ENCODE results near the gene AMPH.

Gene AMPH

DNA sequence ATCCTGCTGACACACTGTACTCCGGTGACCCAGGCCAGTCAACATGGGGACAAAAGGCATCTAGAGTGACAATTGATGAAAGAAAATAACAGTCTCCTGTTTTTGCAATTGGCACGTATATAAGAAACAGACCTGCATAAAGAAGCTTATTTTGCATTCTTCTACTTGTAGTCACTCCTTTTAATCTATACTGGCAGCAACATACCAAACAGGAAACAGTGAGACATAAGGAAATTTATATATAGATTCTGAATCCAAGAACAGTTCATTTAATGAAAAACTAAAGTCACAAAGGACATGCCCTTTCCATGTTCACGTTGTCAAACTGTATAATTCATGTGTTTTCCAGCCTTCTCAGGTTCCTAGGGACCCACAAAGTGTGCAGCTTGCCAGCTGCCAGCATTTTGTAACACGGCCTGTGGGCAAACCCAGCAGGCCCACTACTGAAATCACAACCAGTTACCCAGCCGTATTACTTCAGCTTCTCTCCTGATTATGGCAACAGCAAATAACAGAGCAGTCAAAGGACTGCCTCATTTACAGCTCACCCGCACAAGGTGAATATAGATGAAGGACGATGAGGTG is 72.3 kb downstream of the AMPH start:
- H3K9ac ChIP-seq (ENCODE audit: low read length) = no peak overlapping the region
- H3K9me3 ChIP-seq (ENCODE audit: insufficient read depth, low read length) = no peaks in the 10 kb centered on the region
- no peaks in the 10 kb centered on the region for H3K79me2 ChIP-seq (ENCODE audit: insufficient read depth, low read length)
- TF ChIP-seq, protein P1, sequence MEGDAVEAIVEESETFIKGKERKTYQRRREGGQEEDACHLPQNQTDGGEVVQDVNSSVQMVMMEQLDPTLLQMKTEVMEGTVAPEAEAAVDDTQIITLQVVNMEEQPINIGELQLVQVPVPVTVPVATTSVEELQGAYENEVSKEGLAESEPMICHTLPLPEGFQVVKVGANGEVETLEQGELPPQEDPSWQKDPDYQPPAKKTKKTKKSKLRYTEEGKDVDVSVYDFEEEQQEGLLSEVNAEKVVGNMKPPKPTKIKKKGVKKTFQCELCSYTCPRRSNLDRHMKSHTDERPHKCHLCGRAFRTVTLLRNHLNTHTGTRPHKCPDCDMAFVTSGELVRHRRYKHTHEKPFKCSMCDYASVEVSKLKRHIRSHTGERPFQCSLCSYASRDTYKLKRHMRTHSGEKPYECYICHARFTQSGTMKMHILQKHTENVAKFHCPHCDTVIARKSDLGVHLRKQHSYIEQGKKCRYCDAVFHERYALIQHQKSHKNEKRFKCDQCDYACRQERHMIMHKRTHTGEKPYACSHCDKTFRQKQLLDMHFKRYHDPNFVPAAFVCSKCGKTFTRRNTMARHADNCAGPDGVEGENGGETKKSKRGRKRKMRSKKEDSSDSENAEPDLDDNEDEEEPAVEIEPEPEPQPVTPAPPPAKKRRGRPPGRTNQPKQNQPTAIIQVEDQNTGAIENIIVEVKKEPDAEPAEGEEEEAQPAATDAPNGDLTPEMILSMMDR (IDR thresholded peaks at IDR 0.05; ENCODE audit: insufficient read depth, low read length, poor library complexity, severe bottlenecking) = no peak
- no peak for TF ChIP-seq EZH2phosphoT487 (conservative IDR thresholded peaks at IDR 0.05; ENCODE audit: low read length)
- no peak overlapping the region for H3K27ac ChIP-seq (ENCODE audit: low read depth, low read length)
- H4K20me1 ChIP-seq (ENCODE audit: low read depth, low read length) = no peaks in the 10 kb centered on the region
- H3K9me2 ChIP-seq (replicated peaks; ENCODE audit: insufficient read depth, low read length) = no peaks in the 10 kb centered on the region
- H3K4me3 ChIP-seq (ENCODE audit: insufficient read depth, low read length, poor library complexity, severe bottlenecking) = no peak overlapping the region
- no peaks in the 10 kb centered on the region for H3K36me3 ChIP-seq (ENCODE audit: low read length)
- no peak overlapping the region for H2AFZ ChIP-seq (ENCODE audit: low read depth, low read length, severe bottlenecking)
- H3K4me2 ChIP-seq (ENCODE audit: low read depth, low read length, poor library complexity, severe bottlenecking) = no peak overlapping the region
- H3K27me3 ChIP-seq (ENCODE audit: low read length) = no peaks in the 10 kb centered on the region
- no peaks in the 10 kb centered on the region for H3F3A ChIP-seq (ENCODE audit: insufficient read depth)

DNA sequence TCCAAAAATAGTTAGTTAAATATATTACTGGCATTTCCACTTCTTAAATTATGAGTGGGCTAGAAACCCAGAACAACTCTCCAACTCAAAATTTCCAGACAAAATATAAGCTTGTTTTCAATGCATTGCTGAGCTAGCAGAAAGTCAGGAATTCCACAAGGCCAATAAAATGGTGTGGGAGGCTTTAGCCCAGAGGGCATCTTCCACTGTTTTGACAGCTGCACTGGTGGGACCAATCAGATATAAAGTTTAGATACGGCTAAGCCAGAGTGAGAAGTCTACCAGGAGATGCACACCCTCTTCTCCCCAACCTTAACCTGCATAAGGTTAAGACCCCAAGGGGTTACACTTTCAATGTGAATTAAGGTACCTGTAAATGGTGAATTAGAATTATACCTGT is 76.6 kb downstream of the AMPH start:
- H2AFZ ChIP-seq (ENCODE audit: low read depth, low read length, severe bottlenecking) = no peak overlapping the region
- TF ChIP-seq, protein P1 (IDR thresholded peaks at IDR 0.05; ENCODE audit: insufficient read depth, low read length, poor library complexity, severe bottlenecking) = no peak
- no peak for TF ChIP-seq EZH2phosphoT487 (conservative IDR thresholded peaks at IDR 0.05; ENCODE audit: low read length)
- H3K9me2 ChIP-seq (replicated peaks; ENCODE audit: insufficient read depth, low read length) = no peaks in the 10 kb centered on the region
- H3K9me3 ChIP-seq (ENCODE audit: insufficient read depth, low read length) = no peaks in the 10 kb centered on the region
- H3F3A ChIP-seq (ENCODE audit: insufficient read depth) = no peaks in the 10 kb centered on the region
- H3K4me3 ChIP-seq (ENCODE audit: insufficient read depth, low read length, poor library complexity, severe bottlenecking) = no peak overlapping the region
- H4K20me1 ChIP-seq (ENCODE audit: low read depth, low read length) = no peaks in the 10 kb centered on the region
- no peak overlapping the region for H3K4me2 ChIP-seq (ENCODE audit: low read depth, low read length, poor library complexity, severe bottlenecking)
- H3K27ac ChIP-seq (ENCODE audit: low read depth, low read length) = no peak overlapping the region
- H3K79me2 ChIP-seq (ENCODE audit: insufficient read depth, low read length) = no peaks in the 10 kb centered on the region
- H3K9ac ChIP-seq (ENCODE audit: low read length) = no peak overlapping the region
- H3K27me3 ChIP-seq (ENCODE audit: low read length) = no peaks in the 10 kb centered on the region
- no peaks in the 10 kb centered on the region for H3K36me3 ChIP-seq (ENCODE audit: low read length)

DNA sequence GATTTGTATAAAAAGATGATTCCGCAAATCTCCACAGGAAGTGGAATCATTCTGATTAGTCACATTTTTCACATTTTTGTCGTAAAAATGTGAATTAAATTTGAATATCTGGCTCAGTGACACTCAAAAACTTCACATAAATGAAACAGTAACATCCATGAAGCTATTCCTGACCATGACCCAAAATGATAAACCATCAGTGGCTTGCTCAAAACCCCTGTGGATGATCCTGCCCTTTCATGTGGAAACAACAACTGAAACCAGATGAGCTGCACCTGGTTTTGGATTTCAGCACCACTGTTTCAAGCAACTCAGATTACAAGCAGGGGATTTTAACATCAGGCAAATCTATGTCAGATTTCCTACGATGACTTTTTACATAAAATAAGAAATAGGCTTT is 80.3 kb downstream of the AMPH start:
- no peaks in the 10 kb centered on the region for H3K27me3 ChIP-seq (ENCODE audit: low read length)
- TF ChIP-seq EZH2phosphoT487 (conservative IDR thresholded peaks at IDR 0.05; ENCODE audit: low read length) = no peak
- TF ChIP-seq, protein P1 (IDR thresholded peaks at IDR 0.05; ENCODE audit: insufficient read depth, low read length, poor library complexity, severe bottlenecking) = no peak
- no peaks in the 10 kb centered on the region for H3K9me3 ChIP-seq (ENCODE audit: insufficient read depth, low read length)
- H3K36me3 ChIP-seq (ENCODE audit: low read length) = no peaks in the 10 kb centered on the region
- no peaks in the 10 kb centered on the region for H4K20me1 ChIP-seq (ENCODE audit: low read depth, low read length)
- H3K4me2 ChIP-seq (ENCODE audit: low read depth, low read length, poor library complexity, severe bottlenecking) = no peak overlapping the region
- H3K9ac ChIP-seq (ENCODE audit: low read length) = no peak overlapping the region
- H2AFZ ChIP-seq (ENCODE audit: low read depth, low read length, severe bottlenecking) = no peak overlapping the region
- no peak overlapping the region for H3K4me3 ChIP-seq (ENCODE audit: insufficient read depth, low read length, poor library complexity, severe bottlenecking)
- H3F3A ChIP-seq (ENCODE audit: insufficient read depth) = no peaks in the 10 kb centered on the region
- no peaks in the 10 kb centered on the region for H3K9me2 ChIP-seq (replicated peaks; ENCODE audit: insufficient read depth, low read length)
- H3K79me2 ChIP-seq (ENCODE audit: insufficient read depth, low read length) = no peaks in the 10 kb centered on the region
- no peak overlapping the region for H3K27ac ChIP-seq (ENCODE audit: low read depth, low read length)

Data from SU-DHL-6 (cell line).